SK-N-DZ (cell line): ENCODE measurements around the gene RPL7L1. TPM values are rescaled to one million over a fixed set of nuclear protein-coding genes. Genes with fewer than 3 reads are reported as not detected.
"Not testable (repeated sequence)": the region's sequence is repeated elsewhere in the genome, so short reads cannot be mapped to it uniquely, and the experiment has no call there.

ENCODE experiments used
- DNase-seq: peaks from one replicate; pipeline ENCODE4 v3.0.0-alpha.2; 2015; ENCODE audit warnings: low spot score
- polyA plus RNA-seq, 2 experiments: library from polyadenylated mRNA; depleted of rRNA; stranded (reverse); fragments of >200 nt; gene quantifications; 2 replicates each; pipeline ENCODE4 v1.2.3, GENCODE V29; 2014

The RPL7L1 gene
- 151 and 154 TPM in 2 replicates for polyA plus RNA-seq (2014; cell fraction: cytosol; rRNA removed)
- polyA plus RNA-seq (2014; cell fraction: nucleus; rRNA removed) = 42.5 and 61.5 TPM in 2 replicates

- DNase-seq = peak; percentile 94
Observed at GRCh38 chr6:42879372-42880239, at the start of gene RPL7L1. TSS of gene RPL7L1 (plus strand) at chr6:42879616. CDS start at chr6:42879911, 295 bp downstream.

- DNase-seq = no peak
Observed at GRCh38 chr6:42831237-42831636, 48.2 kb upstream of the RPL7L1 start.

- no peak for DNase-seq
Observed at GRCh38 chr6:42834056-42834455, 45.4 kb upstream of the RPL7L1 start.

DNA sequence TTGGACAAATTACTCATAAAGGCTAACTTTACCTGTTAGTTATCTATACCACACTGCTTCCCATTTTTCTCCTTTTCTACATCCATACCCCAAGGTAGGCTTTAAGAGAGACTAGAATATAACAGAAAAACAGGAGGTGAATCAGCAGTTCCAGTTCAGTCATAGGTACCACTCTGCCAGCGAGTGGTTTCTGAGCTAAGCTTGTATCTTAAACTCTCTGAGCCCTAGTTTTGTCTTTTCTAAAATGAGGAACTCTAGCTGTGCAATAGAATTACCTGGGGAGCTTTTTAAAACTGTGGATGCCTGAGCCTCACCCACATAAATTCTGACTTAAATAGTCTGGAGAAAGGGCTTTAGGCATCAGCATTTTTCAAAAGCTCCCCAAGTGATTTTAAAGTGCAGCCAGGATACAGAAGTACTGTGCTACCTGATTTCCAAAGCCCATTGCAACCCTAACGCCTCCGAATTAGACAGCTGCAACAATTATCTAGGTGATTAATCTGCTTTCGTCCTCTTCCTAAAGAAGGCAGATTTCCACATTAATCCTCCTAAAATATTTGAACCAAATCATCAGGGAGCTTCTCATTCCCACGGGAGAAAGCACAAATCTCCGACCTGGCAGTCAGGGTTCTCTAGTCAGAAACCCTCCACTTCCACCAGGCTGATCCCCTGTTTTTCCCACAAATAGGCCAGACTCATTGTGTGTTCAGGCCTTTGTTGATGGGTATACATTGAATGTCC is 37.4 kb upstream of the RPL7L1 start:
- no peak for DNase-seq

- no peak for DNase-seq
Observed at GRCh38 chr6:42845327-42845694, 34.1 kb upstream of the RPL7L1 start.

DNA sequence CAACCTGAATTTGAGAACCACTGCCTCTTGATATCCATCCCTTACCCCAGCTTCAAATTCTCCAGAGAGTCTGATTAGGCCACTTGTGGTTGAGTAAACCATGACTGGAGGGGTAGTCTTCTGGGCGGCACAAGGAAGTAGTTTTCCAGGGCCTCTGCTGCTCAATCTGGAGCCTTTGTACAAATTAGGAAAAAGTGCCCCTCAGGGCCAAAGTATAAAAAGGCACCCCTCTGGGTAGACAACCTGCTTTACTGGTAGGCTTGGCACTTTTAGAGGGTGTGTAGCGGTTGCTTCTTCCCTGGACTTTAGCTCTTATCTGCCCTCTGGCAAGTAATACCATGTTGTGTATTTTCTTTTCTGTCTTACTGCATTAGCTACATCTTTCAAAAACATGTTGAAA is 32.9 kb upstream of the RPL7L1 start:
- DNase-seq = no peak

- DNase-seq = no peak
Observed at GRCh38 chr6:42848700-42849099, 30.7 kb upstream of the RPL7L1 start.

- DNase-seq = no peak
Observed at GRCh38 chr6:42851599-42851998, 27.8 kb upstream of the RPL7L1 start.

DNA sequence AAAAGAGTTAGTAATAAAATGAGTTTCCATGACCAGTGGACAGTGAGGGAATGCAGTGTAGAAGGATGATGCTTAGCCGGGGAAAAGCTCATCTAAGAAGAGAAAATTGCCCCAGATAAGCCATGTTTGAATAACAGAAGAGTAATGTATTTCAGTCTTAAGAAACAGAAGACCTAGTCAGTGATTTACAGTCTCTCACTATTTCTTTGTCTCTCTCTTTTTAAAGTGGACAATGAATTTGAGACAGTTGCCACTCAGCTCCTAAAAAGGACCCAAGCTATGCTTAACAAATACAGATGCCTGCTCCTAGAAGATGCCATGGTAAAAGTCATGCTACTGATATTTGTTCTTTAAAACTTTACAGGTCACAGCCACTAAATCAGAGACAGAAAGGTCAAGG is 19.4 kb upstream of the RPL7L1 start:
- DNase-seq = no peak

DNA sequence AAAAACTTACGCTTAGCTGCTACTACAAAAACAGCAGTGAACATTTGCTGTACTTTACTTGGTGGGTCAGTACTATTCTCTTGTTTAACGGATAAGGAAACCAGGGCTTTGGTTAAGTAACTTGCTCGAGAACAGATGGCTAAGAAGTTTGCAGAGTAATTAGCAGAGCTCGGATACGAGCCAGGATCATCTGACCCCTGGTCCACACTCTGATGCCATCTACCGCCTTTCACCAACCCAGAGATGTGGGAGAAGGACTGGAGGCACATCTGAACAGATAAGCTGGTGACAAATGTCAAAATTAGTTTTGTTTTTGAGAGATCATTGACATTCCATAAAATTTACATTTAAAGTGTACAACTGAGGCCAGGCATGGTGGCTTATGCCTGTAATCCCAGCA is 18.9 kb upstream of the RPL7L1 start:
- no peak for DNase-seq

DNA sequence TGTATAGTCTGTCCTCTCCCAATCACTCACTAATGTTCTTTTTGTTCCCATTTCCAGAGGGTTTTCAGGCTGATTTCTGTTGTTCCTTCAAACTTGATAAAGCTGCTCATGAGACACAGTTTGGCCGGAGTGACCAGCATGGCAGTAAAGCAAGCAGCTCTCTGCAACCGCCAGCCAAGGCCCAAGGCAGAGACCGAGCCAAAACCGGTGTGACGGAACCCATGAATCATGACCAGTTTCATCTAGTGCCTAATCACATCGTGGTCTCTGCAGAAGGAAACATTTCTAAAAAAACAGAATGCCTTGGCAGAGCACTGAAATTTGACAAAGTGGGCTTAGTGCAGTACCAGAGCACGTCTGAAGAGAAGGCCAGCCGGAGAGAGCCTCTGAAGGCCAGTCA is 14.8 kb upstream of the RPL7L1 start:
- DNase-seq = no peak

- no peak for DNase-seq
Observed at GRCh38 chr6:42870145-42870936, 9.1 kb upstream of the RPL7L1 start.

- no peak for DNase-seq
Observed at GRCh38 chr6:42871711-42872110, 7.7 kb upstream of the RPL7L1 start.

DNA sequence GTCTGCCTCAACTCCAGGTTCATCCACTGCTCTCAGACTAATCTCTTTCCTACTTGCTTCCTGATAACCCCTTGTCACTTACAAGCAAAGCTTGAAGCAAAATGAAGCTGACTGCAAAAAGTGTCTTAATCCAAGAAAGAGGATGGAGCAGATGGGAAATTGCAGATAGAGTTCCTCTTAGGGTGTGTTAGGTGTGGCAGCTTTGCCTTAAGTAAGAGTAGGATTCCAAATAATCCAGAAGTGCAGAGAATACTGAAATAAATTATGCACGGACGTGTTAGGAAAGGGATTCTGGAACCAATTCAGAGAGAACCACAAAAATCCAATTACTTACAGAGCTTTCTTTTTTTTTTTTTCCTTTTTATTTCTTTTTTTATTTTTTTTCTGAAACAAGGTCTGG is 6.1 kb upstream of the RPL7L1 start:
- DNase-seq = no peak

DNA sequence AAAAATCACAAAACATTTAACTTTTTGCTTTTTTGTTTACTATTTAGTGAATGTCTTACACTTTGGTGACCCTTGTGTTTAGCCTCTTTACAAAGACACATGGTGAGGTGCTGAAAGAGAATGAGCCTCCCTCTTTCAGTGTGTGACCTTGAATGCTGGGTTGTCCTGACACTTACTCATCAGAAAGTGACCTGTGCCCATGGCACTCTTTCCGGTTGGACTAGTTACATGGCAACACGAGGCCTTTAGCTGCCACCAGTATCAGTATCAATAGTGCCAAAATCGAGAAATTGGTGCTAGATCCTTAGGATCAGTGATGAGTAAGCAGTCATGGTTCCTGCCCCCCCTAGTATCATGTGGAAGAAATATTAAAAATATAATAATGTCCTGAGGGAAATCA is 1.7 kb upstream of the RPL7L1 start:
- no peak for DNase-seq

DNA sequence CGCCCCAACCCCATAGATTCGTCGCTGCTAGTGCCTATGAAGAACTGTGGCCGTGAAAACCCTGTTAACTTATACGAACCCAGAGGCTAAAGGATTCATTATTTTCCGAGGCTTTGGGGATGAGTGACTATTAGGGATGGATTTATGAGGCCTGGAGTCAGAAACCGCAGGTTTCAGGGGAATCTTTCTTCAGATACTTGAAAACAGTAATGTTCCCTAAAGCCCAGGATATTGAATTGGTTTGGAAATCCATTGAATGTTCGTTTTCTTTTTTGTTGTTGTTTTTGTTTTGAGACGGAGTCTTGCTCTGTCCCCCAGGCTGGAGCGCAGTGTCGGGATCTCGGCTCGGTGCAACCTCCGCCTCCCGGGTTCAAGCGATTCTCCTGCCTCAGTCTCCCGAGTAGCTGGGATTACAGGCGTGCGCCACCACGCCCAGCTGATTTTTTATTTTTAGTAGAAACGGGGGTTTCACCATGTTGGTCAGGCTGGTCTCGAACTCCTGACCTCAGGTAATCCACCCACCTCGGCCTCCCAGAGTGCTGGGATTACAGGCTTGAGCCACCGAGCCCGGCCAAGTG is 913 bp downstream of the RPL7L1 start:
- not testable (repeated sequence) for DNase-seq

- DNase-seq = not testable (repeated sequence)
Observed at GRCh38 chr6:42880871-42881270, 1.5 kb downstream of the RPL7L1 start.

- DNase-seq = no peak
Observed at GRCh38 chr6:42885702-42886101, 6.3 kb downstream of the RPL7L1 start.

GRCh38 chr6:42888201-42888600 is 8.8 kb downstream of the RPL7L1 start:
- not testable (repeated sequence) for DNase-seq

- no peak for DNase-seq
Observed at GRCh38 chr6:42889815-42890214, 10.4 kb downstream of the RPL7L1 start.
